Ecto neural progenitor cell (in vitro differentiated cells): ENCODE data around the gene RAI1.

Experiments
- DNase-seq: peaks from one replicate; pipeline ENCODE4 v3.0.0-alpha.2; 2018; ENCODE audit warnings: low spot score

Gene RAI1

GRCh38 chr17:17830740-17831207 is 149.5 kb downstream of the RAI1 start:
- DNase-seq: no peak

GRCh38 chr17:17831208-17832031 is 150.2 kb downstream of the RAI1 start:
- no peak for DNase-seq

GRCh38 chr17:17832032-17832363 is 150.7 kb downstream of the RAI1 start:
- no peak for DNase-seq

- no peak for DNase-seq
Measured at GRCh38 chr17:17833658-17834357, 152.6 kb downstream of the RAI1 start.

GRCh38 chr17:17834974-17835373 is 153.7 kb downstream of the RAI1 start:
- no peak for DNase-seq

GRCh38 chr17:17835415-17836249 is 154.4 kb downstream of the RAI1 start:
- no peak for DNase-seq

GRCh38 chr17:17836250-17836817 is 155.1 kb downstream of the RAI1 start:
- DNase-seq: peak; percentile 100

- peak; percentile 91 for DNase-seq
Measured at GRCh38 chr17:17836818-17837379, 155.6 kb downstream of the RAI1 start, which contains the start of gene SREBF1. Gene SREBF1, minus strand, starts transcription at chr17:17836986. Its CDS starts 169 bp downstream, at chr17:17836817.

- DNase-seq: no peak
Measured at GRCh38 chr17:17837380-17837821, 156.1 kb downstream of the RAI1 start.

GRCh38 chr17:17837966-17838962 is 157.0 kb downstream of the RAI1 start:
- no peak for DNase-seq

GRCh38 chr17:17839791-17840707 is 158.8 kb downstream of the RAI1 start:
- DNase-seq: peak; percentile 94

- peak; percentile 58 for DNase-seq
Measured at GRCh38 chr17:17840751-17841591, 159.7 kb downstream of the RAI1 start.

- peak; percentile 56 for DNase-seq
Measured at GRCh38 chr17:17841601-17842025, 160.4 kb downstream of the RAI1 start.

GRCh38 chr17:17842111-17842876 is 161.0 kb downstream of the RAI1 start:
- no peak for DNase-seq

- DNase-seq: no peak
Measured at GRCh38 chr17:17843096-17843495, 161.8 kb downstream of the RAI1 start.

GRCh38 chr17:17844079-17844478 is 162.8 kb downstream of the RAI1 start:
- DNase-seq: no peak

GRCh38 chr17:17844500-17844899 is 163.2 kb downstream of the RAI1 start:
- no peak for DNase-seq
